ENCODE measurements around the gene EFS. TPM values are rescaled to one million over a fixed set of nuclear protein-coding genes. Genes with fewer than 3 reads are reported as not detected.
A peak's percentile ranks its signal among the peaks of the same experiment; 100 is the strongest.

The EFS gene
- total RNA-seq, 1 donor from 2014 or later: 38.1 TPM

DNA sequence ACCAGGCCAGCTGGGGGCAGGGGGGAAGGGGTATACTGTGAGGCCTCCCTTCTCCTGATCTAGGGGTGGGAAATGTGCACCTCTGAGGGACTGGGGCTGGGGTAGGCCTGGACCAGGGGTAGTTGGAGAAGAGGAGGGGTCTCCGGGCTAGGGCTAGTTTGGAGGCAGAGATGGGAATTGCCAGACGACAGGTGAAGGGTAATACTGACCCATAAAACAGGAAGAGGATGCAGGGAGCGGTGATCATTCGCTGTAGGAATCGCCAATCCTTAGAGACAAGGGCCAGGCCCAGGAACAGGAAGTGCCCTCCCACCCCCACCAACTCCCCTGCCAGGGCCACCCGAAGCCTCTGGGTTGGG lies 16.7 kb downstream of the EFS start:
- H3K4me1 ChIP-seq: peaks cover 4 to 8% of the 10 kb centered on the region in 2 donors
- TF ChIP-seq, protein P1, sequence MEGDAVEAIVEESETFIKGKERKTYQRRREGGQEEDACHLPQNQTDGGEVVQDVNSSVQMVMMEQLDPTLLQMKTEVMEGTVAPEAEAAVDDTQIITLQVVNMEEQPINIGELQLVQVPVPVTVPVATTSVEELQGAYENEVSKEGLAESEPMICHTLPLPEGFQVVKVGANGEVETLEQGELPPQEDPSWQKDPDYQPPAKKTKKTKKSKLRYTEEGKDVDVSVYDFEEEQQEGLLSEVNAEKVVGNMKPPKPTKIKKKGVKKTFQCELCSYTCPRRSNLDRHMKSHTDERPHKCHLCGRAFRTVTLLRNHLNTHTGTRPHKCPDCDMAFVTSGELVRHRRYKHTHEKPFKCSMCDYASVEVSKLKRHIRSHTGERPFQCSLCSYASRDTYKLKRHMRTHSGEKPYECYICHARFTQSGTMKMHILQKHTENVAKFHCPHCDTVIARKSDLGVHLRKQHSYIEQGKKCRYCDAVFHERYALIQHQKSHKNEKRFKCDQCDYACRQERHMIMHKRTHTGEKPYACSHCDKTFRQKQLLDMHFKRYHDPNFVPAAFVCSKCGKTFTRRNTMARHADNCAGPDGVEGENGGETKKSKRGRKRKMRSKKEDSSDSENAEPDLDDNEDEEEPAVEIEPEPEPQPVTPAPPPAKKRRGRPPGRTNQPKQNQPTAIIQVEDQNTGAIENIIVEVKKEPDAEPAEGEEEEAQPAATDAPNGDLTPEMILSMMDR (IDR thresholded peaks at IDR 0.05): no peak
- peak in 1 of 2 donors; percentile 37 for DNase-seq (ENCODE audit: low spot score in 2 of 2)
- H3K4me3 ChIP-seq: no peak overlapping the region
- peaks cover 5 to 7% of the 10 kb centered on the region in 2 donors for H3K36me3 ChIP-seq
- no peak overlapping the region for H3K27ac ChIP-seq
- intact Hi-C loops (cut with DNase I): no loop called here
- H3K27me3 ChIP-seq: no peaks in the 10 kb centered on the region
- H3K9me3 ChIP-seq: no peaks in the 10 kb centered on the region

DNA sequence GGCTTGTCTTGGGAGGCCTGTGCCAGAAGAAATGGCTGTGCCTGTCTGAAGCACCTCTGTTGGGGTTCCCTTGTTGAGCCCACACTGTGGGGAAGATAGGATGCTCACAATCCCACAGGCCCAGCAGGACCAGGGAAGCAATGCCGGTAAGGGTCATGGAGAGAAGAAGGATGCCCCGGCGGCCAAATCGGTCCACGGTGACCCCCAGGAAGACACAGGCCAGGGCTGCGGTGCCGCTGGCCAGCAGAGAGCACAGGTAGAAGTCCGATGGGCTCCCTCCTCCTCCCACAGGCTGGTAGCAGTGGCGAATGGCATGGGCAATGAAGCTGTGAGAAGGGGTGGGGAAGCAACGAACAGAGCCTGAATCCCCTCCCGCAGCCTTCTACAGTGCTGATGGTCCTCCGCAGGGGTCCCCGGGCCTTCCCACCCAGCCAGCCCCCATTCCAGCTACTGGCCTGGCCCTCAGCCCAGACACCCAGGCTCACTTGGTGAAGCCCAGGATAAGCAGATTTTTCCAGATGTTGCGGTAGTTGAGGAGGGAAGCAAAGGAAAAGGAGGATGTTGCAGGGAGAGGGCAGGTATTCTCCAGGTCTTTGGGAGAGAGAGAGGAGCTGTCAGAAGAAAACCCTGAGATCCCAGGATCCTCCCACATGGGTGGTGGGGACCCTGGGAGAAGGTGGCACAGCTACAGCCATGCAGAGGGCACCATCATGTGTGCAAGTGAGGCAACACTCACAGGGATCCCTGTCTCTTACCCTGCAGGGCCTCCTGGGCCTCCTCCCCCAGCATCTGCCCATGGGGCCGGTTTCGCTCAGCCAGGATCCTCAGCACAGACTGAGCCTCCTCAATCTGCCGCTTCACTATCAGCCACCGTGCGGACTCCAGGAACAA lies 17.3 kb downstream of the EFS start:
- DNase-seq (ENCODE audit: low spot score in 2 of 2): peak in 1 of 2 donors; percentile 56
- Histone ChIP-seq H3K4me3 (no peak overlapping the region), H3K27ac (no peak overlapping the region), H3K9me3 (no peaks in the 10 kb centered on the region), H3K36me3 (peaks cover 5 to 7% of the 10 kb centered on the region in 2 donors), H3K4me1 (peaks cover 4 to 5% of the 10 kb centered on the region in 2 donors), H3K27me3 (no peaks in the 10 kb centered on the region)
- TF ChIP-seq, protein P1 (IDR thresholded peaks at IDR 0.05): no peak
- intact Hi-C loops (cut with DNase I): no loop called here

DNA sequence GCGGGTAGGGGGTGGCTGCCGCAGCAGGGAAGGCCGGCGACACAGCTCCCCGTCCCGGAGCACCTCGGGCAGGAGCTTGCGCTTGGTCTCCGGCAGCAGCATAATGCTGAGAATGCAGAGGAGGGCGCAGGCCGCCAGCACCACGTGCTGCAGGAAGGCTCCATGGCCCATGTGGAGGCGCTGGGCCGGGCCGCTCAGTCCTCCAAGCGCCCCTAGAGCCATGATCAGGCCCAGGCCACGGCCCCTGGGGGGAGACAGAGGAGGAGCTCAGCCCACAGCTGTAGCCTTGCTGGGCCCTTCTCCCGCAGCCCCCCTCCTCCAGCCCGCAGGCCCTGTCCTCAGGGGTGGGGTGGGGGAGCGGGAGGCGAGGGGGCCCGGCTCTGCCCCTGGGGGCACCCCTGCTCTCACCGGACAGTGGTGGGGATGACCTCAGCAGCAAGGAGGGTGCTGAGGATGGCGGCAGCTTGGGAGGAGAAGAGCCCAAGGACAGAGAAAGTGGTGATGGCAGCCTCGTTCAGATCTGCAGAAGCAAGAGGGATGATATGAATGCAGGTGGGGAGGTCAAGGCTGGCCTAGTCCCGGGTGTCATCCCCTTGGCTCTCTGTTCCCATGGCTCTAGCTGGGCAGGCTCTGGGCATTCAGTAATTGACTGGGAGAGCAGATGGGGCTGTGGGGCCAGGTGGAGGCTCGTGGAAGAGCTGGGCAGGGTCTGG lies 18.1 kb downstream of the EFS start:
- TF ChIP-seq, protein P1 (IDR thresholded peaks at IDR 0.05): no peak
- DNase-seq (ENCODE audit: low spot score in 2 of 2): peak in 1 of 2 donors; percentile 43
- intact Hi-C loops (cut with DNase I): no loop called here

DNA sequence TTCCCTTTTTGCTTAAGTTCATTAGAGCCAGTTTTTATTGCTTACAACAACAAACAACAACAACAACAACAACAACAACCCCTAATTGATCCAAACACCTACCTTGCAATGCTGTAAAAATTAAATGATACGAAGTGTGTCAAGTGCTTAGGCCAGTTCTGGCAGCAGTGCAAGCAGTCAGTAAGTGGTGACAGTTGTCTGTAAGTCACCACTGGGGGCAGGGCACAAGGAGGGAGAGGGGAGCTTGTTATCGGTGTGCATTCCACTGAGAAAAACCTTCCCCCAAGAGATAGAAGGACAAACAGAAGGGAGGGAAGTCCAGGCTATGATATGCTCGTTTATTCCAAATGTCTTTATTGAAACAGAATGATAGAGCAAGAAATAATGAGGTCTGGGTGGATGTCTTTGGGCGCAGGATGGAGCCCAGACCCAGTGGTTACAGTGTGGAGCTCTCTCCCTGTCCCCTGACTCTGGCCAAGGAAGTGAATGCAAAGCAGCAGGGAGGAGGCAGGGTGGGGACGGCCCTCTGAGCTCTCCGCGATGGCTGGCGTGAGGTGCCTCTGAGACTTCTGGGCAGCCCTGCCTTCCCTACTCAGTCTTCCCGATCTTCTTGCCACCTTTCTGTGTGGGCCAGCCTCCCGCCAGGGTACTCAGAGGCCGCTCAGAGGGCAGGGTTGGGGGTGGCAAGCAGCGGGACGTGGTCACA lies 18.8 kb downstream of the EFS start:
- H3K27me3 ChIP-seq: no peaks in the 10 kb centered on the region
- H3K36me3 ChIP-seq: peaks cover 5 to 7% of the 10 kb centered on the region in 2 donors
- no peak overlapping the region for H3K4me3 ChIP-seq
- TF ChIP-seq, protein P1 (IDR thresholded peaks at IDR 0.05): no peak
- H3K27ac ChIP-seq: no peak overlapping the region
- intact Hi-C loops (cut with DNase I): no loop called here
- H3K4me1 ChIP-seq: no peaks in the 10 kb centered on the region
- DNase-seq (ENCODE audit: low spot score in 2 of 2): peak in 1 of 2 donors; percentile 38
- no peaks in the 10 kb centered on the region for H3K9me3 ChIP-seq

More for the DNA sequence above, 18.1 kb downstream of the EFS start:
- H3K4me1 ChIP-seq: peaks cover 2 to 3% of the 10 kb centered on the region in 2 donors
- H3K4me3 ChIP-seq: no peak overlapping the region
- no peaks in the 10 kb centered on the region for H3K9me3 ChIP-seq
- no peaks in the 10 kb centered on the region for H3K27me3 ChIP-seq
- no peak overlapping the region for H3K27ac ChIP-seq
- peaks cover 5 to 7% of the 10 kb centered on the region in 2 donors for H3K36me3 ChIP-seq

DNA sequence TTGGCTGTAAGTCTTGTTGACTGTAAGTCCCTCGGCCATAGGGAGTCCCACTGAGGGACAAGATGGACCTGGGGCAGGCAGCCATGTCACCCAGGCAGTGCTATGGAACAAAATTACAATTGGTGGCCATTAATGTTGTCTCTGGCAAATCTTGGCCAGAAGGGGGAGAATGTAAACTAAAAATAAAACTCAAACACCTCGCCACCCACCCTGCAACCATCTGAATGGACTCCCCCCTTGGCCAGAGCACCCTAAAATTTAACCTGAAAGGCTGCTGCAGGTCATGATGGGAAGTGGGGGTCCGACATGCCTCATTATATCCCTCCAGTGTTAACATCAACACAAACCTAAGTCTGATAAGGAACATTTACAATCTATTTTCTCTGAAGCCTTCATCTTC lies 20.5 kb downstream of the EFS start:
- Histone ChIP-seq H3K9me3 (no peaks in the 10 kb centered on the region), H3K36me3 (peaks cover 5 to 7% of the 10 kb centered on the region in 2 donors), H3K4me1 (no peaks in the 10 kb centered on the region), H3K4me3 (no peak overlapping the region), H3K27me3 (no peaks in the 10 kb centered on the region), H3K27ac (no peak overlapping the region)
- intact Hi-C loops (cut with DNase I): no loop called here
- DNase-seq (ENCODE audit: low spot score in 2 of 2): peak in 1 of 2 donors; percentile 15
- TF ChIP-seq, protein P1 (IDR thresholded peaks at IDR 0.05): no peak

Data from ascending aorta (tissue), 2 donors.